K562 (cell line): Measurements from ENCODE around the gene SDHC.

ENCODE experiments used
- EZH2 ChIP-seq: IDR thresholded peaks from 2 replicates; pipeline ENCODE4 v1.6.1; 2012; ENCODE audit warnings: low read depth, mild to moderate bottlenecking, inconsistent platforms, low read length, borderline replicate concordance
- TF ChIP-seq, protein P1 (sequence below): fragments of 450-650 bp; IDR thresholded peaks from 2 replicates; pipeline ENCODE4 v1.6.1; 2016; ENCODE audit warnings: low read depth

DNA sequence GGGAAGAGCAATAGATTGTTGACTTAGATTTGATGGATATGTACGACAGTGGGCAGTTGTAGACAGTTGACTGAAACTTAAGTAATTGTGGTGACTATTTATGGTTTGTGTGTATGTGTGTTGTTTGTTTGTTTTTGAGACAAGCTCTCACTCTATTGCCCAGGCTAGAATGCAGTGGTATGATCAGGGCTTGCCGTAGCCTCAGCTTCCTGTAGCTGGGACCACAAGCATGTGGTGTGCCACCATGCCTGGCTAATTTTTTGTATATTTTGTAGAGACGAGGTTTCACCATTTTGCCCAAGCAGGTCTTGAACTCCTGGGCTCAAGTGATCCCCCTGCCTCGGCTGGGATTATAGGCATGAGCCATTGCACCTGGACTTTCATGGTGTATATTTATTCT, 9.8 kb downstream of the SDHC start:
- TF ChIP-seq, protein P1, sequence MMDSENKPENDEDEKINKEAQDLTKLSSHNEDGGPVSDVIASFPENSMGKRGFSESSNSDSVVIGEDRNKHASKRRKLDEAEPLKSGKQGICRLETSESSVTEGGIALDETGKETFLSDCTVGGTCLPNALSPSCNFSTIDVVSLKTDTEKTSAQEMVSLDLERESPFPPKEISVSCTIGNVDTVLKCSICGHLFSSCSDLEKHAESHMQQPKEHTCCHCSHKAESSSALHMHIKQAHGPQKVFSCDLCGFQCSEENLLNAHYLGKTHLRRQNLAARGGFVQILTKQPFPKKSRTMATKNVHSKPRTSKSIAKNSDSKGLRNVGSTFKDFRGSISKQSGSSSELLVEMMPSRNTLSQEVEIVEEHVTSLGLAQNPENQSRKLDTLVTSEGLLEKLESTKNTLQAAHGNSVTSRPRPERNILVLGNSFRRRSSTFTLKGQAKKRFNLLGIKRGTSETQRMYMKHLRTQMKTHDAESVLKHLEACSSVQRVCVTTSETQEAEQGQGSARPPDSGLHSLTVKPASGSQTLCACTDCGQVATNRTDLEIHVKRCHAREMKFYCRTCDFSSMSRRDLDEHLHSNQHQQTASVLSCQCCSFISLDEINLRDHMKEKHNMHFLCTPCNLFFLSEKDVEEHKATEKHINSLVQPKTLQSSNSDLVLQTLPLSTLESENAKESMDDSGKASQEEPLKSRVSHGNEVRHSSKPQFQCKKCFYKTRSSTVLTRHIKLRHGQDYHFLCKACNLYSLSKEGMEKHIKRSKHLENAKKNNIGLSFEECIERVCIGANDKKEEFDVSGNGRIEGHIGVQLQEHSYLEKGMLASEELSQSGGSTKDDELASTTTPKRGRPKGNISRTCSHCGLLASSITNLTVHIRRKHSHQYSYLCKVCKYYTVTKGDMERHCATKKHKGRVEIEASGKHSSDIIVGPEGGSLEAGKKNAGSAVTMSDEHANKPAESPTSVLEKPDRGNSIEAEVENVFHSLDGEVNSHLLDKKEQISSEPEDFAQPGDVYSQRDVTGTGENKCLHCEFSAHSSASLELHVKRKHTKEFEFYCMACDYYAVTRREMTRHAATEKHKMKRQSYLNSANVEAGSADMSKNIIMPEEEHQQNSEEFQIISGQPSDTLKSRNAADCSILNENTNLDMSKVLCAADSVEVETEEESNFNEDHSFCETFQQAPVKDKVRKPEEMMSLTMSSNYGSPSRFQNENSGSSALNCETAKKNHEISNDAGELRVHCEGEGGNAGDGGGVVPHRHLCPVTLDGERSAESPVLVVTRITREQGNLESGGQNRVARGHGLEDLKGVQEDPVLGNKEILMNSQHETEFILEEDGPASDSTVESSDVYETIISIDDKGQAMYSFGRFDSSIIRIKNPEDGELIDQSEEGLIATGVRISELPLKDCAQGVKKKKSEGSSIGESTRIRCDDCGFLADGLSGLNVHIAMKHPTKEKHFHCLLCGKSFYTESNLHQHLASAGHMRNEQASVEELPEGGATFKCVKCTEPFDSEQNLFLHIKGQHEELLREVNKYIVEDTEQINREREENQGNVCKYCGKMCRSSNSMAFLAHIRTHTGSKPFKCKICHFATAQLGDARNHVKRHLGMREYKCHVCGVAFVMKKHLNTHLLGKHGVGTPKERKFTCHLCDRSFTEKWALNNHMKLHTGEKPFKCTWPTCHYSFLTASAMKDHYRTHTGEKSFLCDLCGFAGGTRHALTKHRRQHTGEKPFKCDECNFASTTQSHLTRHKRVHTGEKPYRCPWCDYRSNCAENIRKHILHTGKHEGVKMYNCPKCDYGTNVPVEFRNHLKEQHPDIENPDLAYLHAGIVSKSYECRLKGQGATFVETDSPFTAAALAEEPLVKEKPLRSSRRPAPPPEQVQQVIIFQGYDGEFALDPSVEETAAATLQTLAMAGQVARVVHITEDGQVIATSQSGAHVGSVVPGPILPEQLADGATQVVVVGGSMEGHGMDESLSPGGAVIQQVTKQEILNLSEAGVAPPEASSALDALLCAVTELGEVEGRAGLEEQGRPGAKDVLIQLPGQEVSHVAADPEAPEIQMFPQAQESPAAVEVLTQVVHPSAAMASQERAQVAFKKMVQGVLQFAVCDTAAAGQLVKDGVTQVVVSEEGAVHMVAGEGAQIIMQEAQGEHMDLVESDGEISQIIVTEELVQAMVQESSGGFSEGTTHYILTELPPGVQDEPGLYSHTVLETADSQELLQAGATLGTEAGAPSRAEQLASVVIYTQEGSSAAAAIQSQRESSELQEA, result no peak
- TF ChIP-seq EZH2, result no peak
